Ishikawa (cell line): Measurements from ENCODE around the gene SLAMF1.

Source experiments
- CEBPB ChIP-seq: IDR thresholded peaks from 2 replicates; pipeline ENCODE4 v1.6.1; 2012
- CREB1 ChIP-seq: IDR thresholded peaks from 2 replicates; pipeline ENCODE4 v1.6.1; 2012; ENCODE audit warnings: low read depth
- EGR1 ChIP-seq: IDR thresholded peaks from 2 replicates; pipeline ENCODE4 v1.6.1; 2012
- EP300 ChIP-seq: IDR thresholded peaks from 2 replicates; pipeline ENCODE4 v1.6.1; 2012; ENCODE audit warnings: borderline replicate concordance
- FOXM1 ChIP-seq: IDR thresholded peaks from 2 replicates; pipeline ENCODE4 v1.6.1; 2012; ENCODE audit warnings: low read depth, borderline replicate concordance
- NFIC ChIP-seq: IDR thresholded peaks from 2 replicates; pipeline ENCODE4 v1.6.1; 2012
- RAD21 ChIP-seq: IDR thresholded peaks from 2 replicates; pipeline ENCODE4 v1.6.1; 2012; ENCODE audit warnings: low read depth
- TAF1 ChIP-seq: IDR thresholded peaks from 2 replicates; pipeline ENCODE4 v1.6.1; 2012; ENCODE audit warnings: low read depth, mild to moderate bottlenecking
- TCF12 ChIP-seq: IDR thresholded peaks from 2 replicates; pipeline ENCODE4 v1.6.1; 2012; ENCODE audit warnings: low read depth
- TEAD4 ChIP-seq: IDR thresholded peaks from 2 replicates; pipeline ENCODE4 v1.6.1; 2012
- YY1 ChIP-seq: IDR thresholded peaks from 2 replicates; pipeline ENCODE4 v1.6.1; 2012; ENCODE audit warnings: low read depth
- ZBTB7A ChIP-seq: IDR thresholded peaks from 2 replicates; pipeline ENCODE4 v1.6.1; 2012; ENCODE audit warnings: low read depth
- TF ChIP-seq, protein P1 (sequence below): IDR thresholded peaks from 2 replicates; pipeline ENCODE4 v1.6.1; 2012; ENCODE audit warnings: low read depth, mild to moderate bottlenecking
- TF ChIP-seq, protein P2 (sequence below): IDR thresholded peaks from 2 replicates; pipeline ENCODE4 v1.6.1; 2012
- TF ChIP-seq, protein P3 (sequence below): IDR thresholded peaks from 2 replicates; pipeline ENCODE4 v1.6.1; 2012

Gene SLAMF1

DNA sequence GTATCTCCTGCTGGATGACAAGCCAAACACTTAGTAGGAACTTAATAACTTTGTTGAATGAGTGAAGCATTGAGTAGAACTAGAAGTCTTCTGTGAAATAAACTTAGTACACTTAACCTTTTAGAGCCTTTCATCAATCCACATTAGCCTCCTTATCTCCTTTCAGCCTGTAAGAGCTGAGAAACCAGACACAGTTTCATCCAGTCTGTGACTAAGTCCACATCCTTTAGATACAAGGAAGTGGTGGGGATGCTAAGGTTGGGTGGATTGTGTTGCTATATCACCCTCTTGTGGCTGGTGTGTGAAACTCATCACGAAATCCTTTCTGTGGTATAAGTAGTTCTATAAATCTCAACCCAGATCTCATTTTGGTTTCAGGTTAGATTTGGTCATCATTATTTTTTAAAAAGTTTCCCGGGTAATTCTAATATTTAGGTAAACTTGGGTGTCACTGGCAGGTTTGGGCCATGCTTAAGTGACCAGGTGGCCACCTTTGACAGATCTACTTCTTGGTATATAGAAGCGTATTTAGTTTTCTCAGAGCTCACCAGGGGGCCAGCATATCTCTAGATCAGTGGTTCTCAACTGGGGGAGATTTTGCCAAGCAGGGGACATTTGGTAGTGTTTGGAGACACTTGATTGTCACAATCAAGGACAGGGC, 39.7 kb downstream of the SLAMF1 start:
- TF ChIP-seq RAD21 (peak; percentile 87), EP300 (no peak)

DNA sequence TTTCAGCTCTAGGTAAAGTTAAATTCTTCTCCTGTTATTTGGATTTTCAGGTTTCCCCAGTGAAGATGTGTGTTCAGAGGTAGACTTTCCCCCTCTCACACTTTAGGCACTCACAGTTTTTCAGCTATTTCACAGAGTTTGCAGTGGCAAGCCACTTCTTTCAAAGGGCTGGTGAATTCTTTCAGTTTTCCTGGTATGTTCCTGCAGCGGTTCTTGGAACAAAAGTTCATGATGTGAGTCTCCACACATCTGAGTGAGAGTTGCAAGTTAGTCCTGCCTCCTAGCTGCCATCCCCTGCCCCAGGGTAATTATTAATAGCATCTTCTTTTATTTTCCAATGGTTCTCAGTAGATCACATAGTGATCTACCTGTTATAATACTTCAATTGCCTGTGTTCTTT, 40.2 kb downstream of the SLAMF1 start:
- no peak for TF ChIP-seq CEBPB
- TF ChIP-seq CREB1, result no peak
- no peak for TF ChIP-seq EGR1
- no peak for TF ChIP-seq YY1
- TF ChIP-seq EP300, result no peak

GRCh38 chr1:160605792-160606479, 40.9 kb downstream of the SLAMF1 start:
- TF ChIP-seq EGR1 (no peak), YY1 (no peak), CREB1 (no peak), TCF12 (no peak)

DNA sequence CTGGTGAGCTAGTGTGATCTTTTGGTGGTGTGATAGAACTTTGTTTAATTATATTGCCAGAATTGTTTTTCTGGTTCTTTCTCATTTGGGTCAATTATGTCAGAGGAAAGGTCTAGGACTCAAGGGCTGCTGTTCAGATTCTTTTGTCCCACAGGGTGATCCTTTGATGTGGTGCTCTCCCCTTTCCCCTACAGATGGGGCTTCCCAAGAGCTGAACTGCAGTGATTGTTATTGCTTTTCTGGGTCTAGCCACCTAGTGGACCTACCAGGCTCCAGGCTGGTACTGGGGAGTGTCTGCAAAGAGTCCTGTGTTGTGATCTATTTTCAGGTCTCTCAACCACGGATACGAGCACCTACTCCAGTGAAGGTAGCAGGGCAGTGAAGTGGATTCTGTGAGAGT, 41.6 kb downstream of the SLAMF1 start:
- no peak for TF ChIP-seq ZBTB7A
- no peak for TF ChIP-seq TCF12

- TF ChIP-seq, protein P1, sequence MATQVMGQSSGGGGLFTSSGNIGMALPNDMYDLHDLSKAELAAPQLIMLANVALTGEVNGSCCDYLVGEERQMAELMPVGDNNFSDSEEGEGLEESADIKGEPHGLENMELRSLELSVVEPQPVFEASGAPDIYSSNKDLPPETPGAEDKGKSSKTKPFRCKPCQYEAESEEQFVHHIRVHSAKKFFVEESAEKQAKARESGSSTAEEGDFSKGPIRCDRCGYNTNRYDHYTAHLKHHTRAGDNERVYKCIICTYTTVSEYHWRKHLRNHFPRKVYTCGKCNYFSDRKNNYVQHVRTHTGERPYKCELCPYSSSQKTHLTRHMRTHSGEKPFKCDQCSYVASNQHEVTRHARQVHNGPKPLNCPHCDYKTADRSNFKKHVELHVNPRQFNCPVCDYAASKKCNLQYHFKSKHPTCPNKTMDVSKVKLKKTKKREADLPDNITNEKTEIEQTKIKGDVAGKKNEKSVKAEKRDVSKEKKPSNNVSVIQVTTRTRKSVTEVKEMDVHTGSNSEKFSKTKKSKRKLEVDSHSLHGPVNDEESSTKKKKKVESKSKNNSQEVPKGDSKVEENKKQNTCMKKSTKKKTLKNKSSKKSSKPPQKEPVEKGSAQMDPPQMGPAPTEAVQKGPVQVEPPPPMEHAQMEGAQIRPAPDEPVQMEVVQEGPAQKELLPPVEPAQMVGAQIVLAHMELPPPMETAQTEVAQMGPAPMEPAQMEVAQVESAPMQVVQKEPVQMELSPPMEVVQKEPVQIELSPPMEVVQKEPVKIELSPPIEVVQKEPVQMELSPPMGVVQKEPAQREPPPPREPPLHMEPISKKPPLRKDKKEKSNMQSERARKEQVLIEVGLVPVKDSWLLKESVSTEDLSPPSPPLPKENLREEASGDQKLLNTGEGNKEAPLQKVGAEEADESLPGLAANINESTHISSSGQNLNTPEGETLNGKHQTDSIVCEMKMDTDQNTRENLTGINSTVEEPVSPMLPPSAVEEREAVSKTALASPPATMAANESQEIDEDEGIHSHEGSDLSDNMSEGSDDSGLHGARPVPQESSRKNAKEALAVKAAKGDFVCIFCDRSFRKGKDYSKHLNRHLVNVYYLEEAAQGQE, result no peak
- TF ChIP-seq CEBPB (no peak), EP300 (no peak), TCF12 (no peak), TEAD4 (no peak), NFIC (no peak), FOXM1 (no peak), ZBTB7A (no peak), RAD21 (no peak), YY1 (no peak), EGR1 (no peak), CREB1 (no peak), TAF1 (no peak)
- TF ChIP-seq, protein P2, sequence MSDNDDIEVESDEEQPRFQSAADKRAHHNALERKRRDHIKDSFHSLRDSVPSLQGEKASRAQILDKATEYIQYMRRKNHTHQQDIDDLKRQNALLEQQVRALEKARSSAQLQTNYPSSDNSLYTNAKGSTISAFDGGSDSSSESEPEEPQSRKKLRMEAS, result no peak
- TF ChIP-seq, protein P3, sequence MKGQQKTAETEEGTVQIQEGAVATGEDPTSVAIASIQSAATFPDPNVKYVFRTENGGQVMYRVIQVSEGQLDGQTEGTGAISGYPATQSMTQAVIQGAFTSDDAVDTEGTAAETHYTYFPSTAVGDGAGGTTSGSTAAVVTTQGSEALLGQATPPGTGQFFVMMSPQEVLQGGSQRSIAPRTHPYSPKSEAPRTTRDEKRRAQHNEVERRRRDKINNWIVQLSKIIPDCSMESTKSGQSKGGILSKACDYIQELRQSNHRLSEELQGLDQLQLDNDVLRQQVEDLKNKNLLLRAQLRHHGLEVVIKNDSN, result no peak
Observed at GRCh38 chr1:160597705-160598104, 49.1 kb downstream of the SLAMF1 start.

- TF ChIP-seq, protein P1, result no peak
- TF ChIP-seq ZBTB7A, result no peak
- TF ChIP-seq TEAD4, result no peak
- TF ChIP-seq EP300, result no peak
- no peak for TF ChIP-seq TAF1
- TF ChIP-seq, protein P3, result no peak
- no peak for TF ChIP-seq CREB1
- TF ChIP-seq CEBPB, result no peak
- no peak for TF ChIP-seq EGR1
- no peak for TF ChIP-seq FOXM1
- TF ChIP-seq, protein P2, result no peak
Observed at GRCh38 chr1:160597051-160597450, 49.8 kb downstream of the SLAMF1 start.
